NCI-H82 treated with DMSO at 0.1 percent for 48 hours (cell line): Measurements from ENCODE around the gene KXD1.
"Not testable (repeated sequence)": the region's sequence is repeated elsewhere in the genome, so short reads cannot be mapped to it uniquely, and the experiment has no call there.

Experiments
- DNase-seq: peaks from one replicate; lab custom pipeline; 2025; ENCODE audit not compliant: unreplicated experiment; lab: John Stamatoyannopoulos, UW

Gene KXD1

DNA sequence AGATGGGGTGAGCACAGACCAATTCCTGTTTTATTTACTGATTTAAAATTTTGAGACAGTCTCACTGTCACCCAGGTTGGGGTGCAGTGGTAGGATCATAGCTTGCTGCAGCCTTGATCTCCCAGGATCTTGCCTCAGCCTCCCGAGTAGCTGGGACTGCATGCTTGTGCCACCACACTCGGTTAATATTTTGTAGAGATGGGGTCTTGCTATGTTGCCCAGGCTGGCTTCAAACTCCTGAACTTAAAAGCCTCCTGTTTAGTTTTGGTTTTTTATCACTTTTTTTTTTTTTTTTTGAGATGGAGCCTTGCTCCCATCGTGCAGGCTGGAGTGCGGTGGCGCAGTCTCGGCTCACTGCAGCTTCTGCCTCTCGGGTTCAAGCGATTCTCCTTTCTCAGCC, 18.7 kb downstream of the KXD1 start:
- no peak for DNase-seq

DNA sequence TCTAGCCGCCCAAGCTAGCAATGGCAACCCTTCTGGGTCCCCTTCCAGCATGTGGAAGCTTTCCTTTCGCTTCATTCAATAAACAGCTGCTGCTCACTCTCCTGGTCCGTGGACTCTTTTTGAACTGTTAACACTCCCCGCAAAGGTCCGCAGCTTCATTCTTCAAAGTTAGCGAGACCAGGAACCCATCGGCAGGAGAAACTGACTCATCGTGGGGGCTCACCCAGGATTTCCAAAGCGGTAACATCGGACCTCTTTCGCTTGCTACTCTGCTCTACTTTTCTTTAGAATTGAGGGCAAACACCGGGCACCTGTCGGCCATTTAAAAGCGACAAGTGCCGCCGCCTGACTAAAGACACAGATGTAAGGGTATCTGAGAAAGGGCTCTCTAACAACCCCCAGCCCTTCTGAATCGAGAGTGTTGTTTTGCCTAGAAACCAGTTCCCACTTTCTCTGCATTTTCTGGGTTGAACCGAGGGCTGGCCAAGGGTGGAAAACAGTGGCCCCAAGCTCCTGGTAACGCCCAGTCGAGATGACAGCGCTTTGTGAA, 19.8 kb downstream of the KXD1 start:
- DNase-seq: no peak

DNA sequence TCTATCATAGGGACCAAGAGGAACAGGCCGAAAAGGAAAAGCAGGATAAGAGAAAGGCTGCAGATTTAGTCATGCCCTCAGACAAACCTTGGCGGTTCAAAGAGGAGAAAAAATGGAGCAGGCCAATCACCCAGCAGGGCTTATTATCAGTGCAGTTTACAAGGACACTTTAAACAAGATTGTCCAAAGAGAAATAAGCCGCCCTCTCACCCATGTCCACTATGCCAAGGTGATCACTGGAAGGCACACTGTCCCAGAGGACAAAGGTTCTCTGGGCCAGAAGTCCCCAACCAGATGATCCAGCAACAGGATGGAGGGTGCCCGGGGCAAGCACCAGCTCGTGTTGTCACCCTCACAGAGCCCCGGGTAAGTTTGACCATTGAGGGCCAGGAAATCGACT, 22.6 kb downstream of the KXD1 start:
- no peak for DNase-seq

DNA sequence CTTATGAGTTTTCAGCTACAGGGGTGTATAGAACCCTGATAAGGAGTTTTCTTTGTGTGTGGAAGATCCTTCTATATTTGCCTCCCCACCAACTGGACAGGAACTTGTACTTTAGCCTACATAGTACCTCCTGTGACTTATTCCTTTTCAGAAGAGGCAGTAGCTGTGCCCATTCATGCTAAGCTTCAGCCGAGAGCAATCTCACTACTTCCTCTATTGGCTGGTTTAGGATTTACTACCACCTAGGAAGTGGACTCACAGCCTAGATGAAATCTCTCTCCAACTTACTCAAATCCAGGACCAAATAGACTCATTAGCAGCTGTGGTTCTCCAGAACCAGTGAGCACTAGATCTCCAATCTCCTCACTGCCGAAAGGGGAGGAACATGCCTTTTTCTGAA, 28.6 kb downstream of the KXD1 start:
- no peak for DNase-seq

DNA sequence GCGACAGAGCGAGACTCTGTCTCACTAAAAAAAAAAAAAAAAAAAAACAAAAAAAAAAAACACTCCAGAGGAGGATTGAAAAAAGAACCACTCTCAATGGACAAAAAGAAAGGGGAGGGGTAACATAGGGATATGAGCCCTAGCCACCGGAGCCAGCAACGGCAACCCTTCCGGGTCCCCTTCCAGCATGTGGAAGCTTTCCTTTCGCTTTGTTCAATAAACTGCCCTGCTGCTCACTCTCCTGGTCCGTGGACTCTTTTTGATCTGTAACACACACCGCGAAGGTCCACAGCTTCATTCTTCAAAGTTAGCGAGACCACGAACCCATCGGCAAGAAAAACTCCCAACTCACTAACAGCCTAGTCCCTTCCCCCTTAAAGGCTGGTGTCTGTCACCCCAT, 29.9 kb downstream of the KXD1 start:
- DNase-seq: no peak

DNA sequence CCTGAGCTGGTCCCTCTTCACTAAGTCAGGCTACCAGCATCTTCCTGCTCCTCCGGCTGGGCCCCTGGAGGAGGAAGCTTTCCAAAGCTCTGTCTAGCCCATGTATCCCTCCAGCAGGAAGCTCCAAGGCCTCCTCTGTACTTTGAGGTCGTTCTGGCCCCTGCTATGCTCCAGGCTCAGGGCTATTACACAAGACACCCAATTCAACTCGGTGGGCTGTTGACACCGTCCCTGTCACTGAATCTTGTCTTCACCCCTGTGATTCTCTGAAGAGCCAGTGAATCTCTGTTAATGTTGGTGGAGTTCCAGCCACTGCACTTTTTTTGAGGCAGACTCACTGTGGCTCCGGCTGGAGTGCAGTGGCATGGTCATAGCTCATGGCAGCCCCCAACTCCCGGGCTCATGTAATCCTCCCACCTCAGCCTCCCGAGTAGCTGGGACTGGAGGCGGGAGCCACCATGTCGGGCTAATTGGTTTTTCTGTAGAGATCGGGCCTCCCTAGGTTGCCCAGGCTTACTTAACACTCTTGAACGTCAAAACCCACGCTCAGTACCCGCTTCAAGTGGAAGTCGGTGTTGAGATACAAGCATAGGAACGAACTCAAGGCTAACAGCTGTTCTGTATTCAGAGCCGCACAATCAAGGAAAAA, 30.4 kb downstream of the KXD1 start:
- DNase-seq: no peak

DNA sequence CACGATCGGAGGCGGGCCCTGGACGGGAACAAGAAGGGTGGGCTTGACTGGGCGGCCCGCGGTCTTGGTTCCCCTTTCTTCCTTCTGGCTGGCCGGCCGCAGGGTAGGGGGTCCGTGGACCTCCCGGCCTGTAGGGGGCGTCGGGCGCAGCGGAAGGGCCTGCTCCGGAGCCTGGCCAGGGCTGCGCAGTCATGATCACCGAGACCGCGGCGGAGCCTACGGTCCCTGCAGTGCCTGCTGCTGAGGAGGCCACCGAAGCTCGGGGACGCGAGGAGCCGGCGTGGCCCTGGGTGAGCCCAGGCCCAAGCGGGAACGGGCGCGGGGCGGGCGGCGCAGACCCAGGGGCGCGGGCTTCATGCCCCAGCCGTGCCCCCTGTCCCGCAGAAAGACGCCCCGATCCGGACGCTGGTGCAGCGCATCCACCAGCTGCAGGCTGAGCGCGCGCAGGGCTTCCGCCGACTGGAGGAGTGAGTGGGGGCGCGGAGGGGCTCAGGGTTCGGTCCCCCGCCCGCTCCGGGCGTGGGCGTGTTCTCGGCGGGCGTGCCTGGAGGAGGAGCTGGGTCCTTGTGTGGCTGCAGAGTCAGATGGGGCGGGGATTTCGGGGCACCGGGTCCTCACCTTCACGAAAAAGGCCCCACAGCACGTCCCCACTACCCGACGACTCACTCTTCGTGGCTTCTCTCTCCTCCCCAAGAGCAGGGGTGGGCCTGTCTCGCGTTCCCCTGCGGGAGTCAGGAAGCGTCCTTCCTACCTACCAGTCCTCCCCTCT, 31.1 kb downstream of the KXD1 start, which contains the start of gene REX1BD:
Gene REX1BD, plus strand, starts transcription at position 188 of the 769 bp plus-strand sequence. Its CDS starts 4 bp downstream, at position 192.
- DNase-seq: peak; percentile 66

DNA sequence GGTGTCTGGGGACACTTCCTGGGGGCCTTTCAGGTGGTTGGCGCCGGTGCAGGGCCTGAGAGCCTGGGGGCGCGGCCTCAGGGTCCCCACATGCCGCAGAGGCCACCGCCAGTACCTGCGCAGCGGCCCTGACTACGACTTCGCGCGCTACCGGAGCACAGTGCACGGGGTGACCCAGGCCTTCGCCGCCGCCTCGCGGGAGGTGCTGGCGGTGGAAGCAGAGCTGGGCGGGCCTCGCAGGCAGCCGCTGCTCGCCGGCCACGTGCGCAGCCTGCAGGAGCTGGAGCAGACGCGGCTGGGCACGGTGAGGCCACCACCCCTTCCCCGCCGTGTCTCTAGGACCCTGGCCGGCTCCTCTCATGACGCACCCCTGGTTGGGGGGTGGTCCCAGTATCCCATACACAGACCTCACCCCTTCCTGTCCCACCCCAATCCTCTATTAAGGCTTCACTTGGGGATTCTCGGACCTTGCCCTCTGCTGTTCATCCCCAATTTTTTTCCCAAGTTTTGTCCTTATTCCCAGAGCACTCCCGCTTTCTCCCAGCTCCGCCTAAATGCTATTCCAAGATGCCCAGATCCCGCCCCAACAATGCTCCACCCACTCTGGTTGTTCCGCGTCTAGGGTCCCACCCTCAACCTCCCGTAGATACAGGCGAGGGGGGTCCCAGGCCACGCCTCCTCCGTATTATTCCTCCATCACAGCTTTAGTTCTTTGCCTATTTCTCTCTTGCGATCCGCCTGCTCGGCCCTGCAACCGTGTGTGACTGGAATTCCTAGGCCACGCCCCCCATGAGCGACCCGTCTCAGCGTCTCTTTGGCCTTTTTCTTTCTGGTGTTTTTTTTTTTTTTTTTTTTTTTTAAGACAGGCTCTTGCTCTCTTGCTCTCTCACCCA, 32.0 kb downstream of the KXD1 start:
- DNase-seq: peak; percentile 95

DNA sequence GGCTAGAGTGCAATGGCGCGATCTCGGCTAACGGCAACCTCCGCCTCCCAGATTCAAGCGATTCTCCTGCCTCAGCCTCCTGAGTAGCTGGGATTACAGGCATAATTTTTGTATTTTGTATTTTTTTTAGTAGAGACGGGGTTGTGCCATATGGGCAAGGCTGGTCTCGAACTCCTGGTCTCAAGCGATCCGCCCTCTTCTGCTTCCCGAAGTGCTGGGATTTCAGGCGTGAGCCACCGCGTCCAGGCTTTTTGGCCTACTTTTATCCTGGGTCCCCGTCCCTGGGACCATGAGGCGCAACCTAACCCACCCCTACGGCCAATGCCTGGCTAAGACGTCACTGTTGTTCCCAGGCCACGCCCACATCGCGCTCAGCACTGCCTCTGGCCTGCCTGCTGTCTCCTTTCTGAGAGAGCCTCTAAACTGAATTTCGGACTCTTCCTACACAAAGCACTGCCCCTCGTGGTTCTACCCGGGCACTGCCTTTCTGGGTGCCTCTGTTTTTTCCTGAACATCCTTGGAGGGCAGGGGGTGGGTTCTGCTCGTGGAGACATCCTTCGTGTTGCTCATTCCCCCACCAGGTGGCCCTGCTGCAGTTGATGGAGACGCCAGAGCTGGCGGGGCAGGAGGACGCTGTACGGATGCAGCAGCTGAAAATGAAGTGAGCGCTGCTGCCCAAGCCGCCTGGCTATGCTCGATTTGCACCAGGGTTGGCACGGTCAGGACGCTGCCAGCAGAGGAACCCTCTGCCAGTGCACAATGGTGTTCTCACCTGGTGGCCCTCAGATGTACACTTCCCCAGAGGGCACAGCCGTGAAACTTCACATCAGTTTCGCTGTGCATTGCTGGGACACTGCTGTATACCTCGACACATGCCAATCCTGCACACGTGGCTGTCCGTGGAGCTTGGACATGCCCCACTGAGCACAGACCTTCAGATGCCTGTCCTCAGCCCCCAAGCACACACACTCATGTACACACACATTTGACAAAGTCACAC, 32.9 kb downstream of the KXD1 start:
- peak; percentile 97 for DNase-seq

DNA sequence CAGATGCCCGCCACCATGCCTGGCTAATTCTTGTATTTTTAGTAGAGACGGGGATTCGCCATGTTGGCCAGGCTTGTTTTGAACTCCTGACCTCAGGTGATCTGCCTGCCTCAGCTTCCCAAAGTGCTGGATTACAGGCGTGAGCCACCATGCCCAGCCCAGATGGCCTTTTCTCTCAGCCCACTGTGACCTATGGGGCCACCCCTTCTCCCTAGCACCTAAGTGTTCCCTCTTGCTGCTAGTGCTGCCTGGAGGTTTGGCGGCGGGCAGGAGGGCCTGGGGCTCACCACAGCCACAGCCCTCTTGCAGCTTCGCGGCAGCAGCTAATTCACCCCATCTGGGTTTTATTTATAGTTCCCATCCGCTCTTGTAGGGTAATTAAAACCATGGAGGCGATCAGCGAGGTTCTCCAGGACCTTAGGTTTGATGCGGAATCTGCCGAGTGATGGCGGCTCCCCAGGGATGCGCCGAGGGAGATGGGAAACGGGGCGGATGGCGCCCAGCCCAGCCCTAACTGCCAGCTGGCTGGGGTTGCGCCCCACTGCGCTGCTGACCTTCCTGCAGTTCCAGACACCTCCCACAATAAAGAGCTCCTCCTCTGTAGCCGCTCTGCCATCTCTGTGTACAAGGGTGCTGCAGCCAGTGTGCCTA, 34.2 kb downstream of the KXD1 start:
- no peak for DNase-seq

DNA sequence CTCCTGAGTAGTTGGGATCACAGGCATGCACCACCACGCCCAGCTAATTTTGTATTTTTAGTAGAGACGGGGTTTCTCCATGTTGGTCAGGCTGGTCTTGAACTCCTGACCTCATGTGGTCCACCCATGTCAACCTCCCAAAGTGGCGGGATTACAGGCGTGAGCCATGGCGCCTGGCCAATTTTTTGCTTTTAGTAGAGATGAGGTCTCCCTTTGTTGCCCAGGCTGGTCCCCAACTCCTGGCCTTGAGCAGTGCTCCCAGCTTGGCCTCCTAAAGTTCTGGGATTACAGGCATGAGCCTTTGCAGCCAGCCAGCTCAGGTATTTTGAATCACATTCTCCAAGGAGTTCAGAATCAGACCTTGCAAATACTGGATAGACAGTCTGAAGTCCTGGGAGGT, 35.1 kb downstream of the KXD1 start:
- DNase-seq: not testable (repeated sequence)

DNA sequence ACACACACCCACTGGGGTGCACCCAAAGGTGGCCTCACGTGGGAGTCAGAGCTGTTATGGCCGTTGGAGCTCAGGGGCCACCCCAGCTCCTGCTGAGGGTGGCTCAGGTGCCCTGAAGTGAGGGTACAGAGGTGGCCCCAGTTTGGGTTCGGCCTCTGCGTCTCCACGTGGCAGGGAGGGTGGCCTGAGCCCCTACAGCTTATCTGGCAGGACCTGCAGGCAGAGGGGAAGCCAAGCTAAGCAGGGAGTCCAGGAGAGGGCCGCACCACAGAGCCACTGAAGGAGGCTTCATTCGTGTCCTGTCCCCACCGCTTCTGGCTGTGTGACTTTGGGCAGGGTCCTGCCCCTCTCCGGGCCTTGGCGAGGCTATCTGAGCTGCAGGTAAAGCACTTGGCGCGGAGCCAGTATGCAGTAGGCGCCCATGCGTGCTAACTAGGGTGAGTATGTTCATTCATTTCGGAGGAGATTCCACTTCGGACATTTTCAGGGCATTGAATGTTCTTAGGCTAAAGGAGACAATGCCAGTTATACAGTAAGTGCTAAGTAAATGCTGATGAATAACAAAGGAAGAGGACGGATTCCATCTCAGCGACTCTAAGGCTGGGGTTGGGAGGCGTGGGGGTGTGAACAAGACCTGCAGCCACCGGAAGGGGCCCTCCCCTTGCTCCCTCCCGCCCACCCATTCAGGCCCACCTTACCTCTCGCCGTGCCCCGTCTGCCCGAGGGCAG, 35.9 kb downstream of the KXD1 start:
- DNase-seq: no peak

DNA sequence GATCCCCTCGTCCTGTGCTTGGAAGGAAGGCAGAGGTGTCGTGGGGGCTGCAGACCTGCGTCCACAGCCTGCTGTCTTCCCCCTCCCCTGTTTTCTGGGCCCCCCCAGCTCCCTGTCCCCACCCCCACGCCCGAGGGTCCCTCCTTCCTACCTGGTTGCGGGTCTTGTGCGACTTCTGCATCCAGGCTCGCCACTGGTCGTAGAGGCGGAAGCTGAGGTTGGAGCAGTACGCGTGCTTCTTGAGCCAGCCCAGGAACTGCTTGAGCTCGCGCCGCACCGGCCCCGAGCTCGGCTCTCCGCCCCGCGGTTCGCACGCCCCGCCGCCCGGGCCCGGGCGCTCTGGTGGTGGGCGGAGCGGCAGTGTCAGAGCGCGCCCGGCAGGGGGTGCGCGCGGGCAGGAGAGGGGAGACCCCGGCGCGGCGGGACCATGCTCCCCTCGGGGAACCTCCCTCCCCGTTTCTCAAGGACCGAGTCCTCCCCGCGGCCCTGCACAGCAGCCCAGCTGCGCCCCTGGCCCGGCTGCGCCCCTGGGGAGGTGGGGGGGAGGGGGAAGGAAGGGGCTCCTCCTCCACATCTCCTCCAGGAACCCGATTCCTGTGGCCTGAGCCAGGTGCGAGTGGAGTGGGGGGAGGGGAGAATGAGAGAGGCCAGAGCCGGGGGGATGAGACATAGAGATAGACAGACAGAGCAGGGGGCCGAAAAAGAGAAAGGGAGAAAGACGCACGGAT, 36.6 kb downstream of the KXD1 start:
- DNase-seq: peak; percentile 56

DNA sequence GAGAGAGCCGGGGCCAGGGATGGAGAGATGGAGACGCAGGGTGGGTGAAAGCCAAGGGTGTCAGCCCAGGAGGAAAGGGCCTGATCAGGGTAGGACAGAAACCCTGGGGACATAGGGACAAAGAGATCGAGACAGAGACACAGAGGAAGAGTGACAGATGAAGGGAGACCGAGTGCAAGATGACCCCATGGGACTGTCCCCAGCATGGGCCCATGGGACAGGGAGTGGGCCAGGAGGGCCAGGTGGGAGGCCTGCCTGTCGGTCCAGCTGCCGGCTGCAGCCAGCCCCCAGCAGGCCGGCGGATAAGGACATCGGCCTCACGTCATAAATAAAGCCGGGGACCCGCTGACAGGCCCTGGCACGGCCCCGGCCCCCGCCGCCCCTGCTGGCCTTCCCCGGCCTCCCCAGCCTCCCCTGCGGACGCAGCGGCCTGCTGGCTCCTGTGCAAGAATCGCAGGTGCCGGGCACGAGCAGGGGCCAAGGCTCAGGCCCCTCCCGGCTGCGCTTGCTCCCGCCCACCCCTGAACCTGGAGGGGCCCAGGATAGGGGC, 37.2 kb downstream of the KXD1 start:
- peak; percentile 56 for DNase-seq

DNA sequence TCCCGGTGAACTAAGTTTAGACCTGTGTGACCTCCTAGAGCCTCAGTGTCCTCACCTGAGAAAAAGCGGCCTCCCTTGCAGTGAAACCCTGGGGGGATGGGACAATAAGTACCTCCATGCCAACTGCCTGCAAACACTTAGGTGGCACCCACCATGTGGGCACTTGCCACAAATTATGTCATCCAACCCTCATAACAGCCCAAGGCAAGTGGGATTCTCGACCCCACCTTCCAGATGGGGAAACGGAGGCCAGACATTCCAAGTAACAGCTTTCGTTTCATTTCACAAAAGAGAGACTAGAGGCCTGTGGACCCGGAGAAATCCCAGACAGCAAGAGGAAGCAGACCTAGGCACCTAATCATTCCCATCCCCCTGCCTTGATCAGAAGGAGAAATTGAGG, 37.8 kb downstream of the KXD1 start:
- no peak for DNase-seq

DNA sequence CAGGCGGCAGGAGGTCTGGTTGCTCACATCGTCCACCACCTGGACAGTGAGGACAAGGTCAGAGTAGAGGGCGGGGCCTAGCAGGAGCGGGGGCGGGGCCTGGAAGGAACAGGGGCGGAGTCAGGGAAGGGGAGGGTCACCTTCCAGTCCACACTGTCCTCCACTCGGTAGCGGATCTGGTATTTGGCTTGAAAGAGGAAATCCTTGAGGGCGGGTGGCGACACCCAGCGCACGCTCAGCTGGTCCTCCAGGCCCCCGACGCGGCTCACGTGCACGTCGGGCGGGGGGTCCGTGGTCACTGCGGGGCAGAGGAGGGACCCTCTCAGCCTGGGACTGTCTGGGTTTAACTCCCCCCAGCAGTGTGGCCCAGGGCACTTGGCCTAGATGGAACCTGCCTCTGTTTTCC, 39.1 kb downstream of the KXD1 start:
- DNase-seq: peak; percentile 84

DNA sequence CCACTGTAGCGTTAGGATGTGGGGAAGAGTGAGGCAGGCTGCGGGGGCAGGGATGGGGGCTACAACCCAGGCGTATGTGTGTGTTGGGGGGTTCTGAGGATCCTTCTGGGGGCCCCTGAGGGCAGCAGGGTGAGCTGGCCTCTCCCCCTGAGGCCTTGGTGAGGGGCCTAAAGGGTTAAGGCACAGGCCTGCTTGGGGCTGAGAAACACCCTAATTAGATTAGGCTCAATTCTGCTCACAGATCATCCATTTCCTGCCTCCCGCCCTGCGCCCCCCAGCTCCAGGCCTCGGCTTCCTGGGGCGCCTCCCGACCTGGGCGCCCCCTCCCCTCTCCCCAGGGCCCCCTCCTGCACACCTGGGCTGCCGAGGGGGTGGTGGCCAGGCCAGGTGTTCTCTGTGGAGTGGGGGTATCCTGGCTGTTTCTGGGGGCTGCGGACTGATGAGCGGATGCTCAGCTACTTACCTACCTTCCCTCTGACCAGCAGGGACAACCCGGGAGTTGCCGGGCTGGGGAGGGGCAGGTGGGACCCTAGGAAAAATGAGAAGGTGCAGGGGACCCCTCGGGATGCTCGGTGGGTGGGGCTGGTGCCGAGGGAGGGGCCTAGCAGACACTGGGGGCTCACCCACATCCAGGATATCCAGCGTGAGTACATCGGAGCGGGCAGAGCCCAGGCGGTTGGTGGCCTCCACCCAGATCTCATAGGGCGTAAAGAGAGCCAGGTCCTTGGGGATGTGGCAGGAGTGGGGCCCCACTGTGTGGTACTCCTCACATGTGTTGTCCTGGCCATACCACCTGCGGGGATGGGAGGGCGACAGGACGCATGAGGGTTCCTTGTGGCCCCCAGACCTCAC, 40.4 kb downstream of the KXD1 start:
- DNase-seq: peak; percentile 67
